Skeletal muscle satellite cell (primary cell): ENCODE measurements around the gene CDC42SE1.

Experiments used
- H3K27me3 ChIP-seq: 2 replicates; pipeline ENCODE4 v1.7.0; 2013; ENCODE audit warnings: low read length; ENCODE audit not compliant: control insufficient read depth, insufficient read depth
- H3K36me3 ChIP-seq: 2 replicates; pipeline ENCODE4 v1.7.0; 2013; ENCODE audit warnings: mild to moderate bottlenecking, control low read depth, low read length; ENCODE audit not compliant: insufficient read depth
- H3K4me1 ChIP-seq: 2 replicates; pipeline ENCODE4 v1.7.0; 2013; ENCODE audit warnings: low read length; ENCODE audit not compliant: control insufficient read depth, insufficient read depth
- H3K4me2 ChIP-seq: 2 replicates; pipeline ENCODE4 v1.7.0; 2013; ENCODE audit warnings: mild to moderate bottlenecking, low read length
- H3K4me3 ChIP-seq: 2 replicates; pipeline ENCODE4 v1.7.0; 2013; ENCODE audit warnings: low read length
- H3K9ac ChIP-seq: 2 replicates; pipeline ENCODE4 v1.7.0; 2013; ENCODE audit warnings: mild to moderate bottlenecking, low read depth, low read length, moderate library complexity
- H3K9me3 ChIP-seq: replicated peaks from 2 replicates; pipeline ENCODE4 v1.7.0; 2013; ENCODE audit warnings: mild to moderate bottlenecking, control low read depth, low read length

Gene CDC42SE1

GRCh38 chr1:151024540-151025146 lies 34.8 kb downstream of the CDC42SE1 start:
- H3K4me3 ChIP-seq: no peak overlapping the region
- H3K9me3 ChIP-seq: no peaks in the 10 kb centered on the region
- no peak overlapping the region for H3K9ac ChIP-seq
- peaks cover 10% of the 10 kb centered on the region for H3K36me3 ChIP-seq
- H3K4me1 ChIP-seq: peaks cover 6% of the 10 kb centered on the region
- no peaks in the 10 kb centered on the region for H3K27me3 ChIP-seq
- H3K4me2 ChIP-seq: no peak overlapping the region

- Histone ChIP-seq H3K4me3 (no peak overlapping the region), H3K9ac (no peak overlapping the region), H3K4me1 (peaks cover 17% of the 10 kb centered on the region), H3K4me2 (no peak overlapping the region), H3K36me3 (no peaks in the 10 kb centered on the region), H3K27me3 (no peaks in the 10 kb centered on the region), H3K9me3 (no peaks in the 10 kb centered on the region)
These were observed 45.9 kb downstream of the CDC42SE1 start for GRCh38 chr1:151013518-151013917.

- Histone ChIP-seq H3K9ac (no peak overlapping the region), H3K27me3 (no peaks in the 10 kb centered on the region), H3K4me2 (no peak overlapping the region), H3K36me3 (no peaks in the 10 kb centered on the region), H3K4me1 (peaks cover 19% of the 10 kb centered on the region), H3K9me3 (no peaks in the 10 kb centered on the region), H3K4me3 (no peak overlapping the region)
These were observed 46.5 kb downstream of the CDC42SE1 start for GRCh38 chr1:151012684-151013471.

- H3K27me3 ChIP-seq: no peaks in the 10 kb centered on the region
- H3K9me3 ChIP-seq: no peaks in the 10 kb centered on the region
- H3K4me1 ChIP-seq: peaks cover 31% of the 10 kb centered on the region
- no peak overlapping the region for H3K9ac ChIP-seq
- no peaks in the 10 kb centered on the region for H3K36me3 ChIP-seq
- no peak overlapping the region for H3K4me3 ChIP-seq
- H3K4me2 ChIP-seq: no peak overlapping the region
These were observed 48.1 kb downstream of the CDC42SE1 start for GRCh38 chr1:151011154-151011850.

GRCh38 chr1:151010346-151010726 lies 49.1 kb downstream of the CDC42SE1 start:
- H3K4me3 ChIP-seq: no peak overlapping the region
- H3K27me3 ChIP-seq: no peaks in the 10 kb centered on the region
- H3K9me3 ChIP-seq: no peaks in the 10 kb centered on the region
- H3K9ac ChIP-seq: no peak overlapping the region
- H3K4me1 ChIP-seq: peaks cover 41% of the 10 kb centered on the region
- H3K4me2 ChIP-seq: no peak overlapping the region
- H3K36me3 ChIP-seq: no peaks in the 10 kb centered on the region

GRCh38 chr1:151009674-151010345 lies 49.6 kb downstream of the CDC42SE1 start:
- Histone ChIP-seq H3K4me3 (peak overlapping the region; percentile 87), H3K4me1 (peaks cover 44% of the 10 kb centered on the region), H3K9ac (peak overlapping the region; percentile 87), H3K27me3 (no peaks in the 10 kb centered on the region), H3K9me3 (no peaks in the 10 kb centered on the region), H3K4me2 (peak overlapping the region; percentile 91), H3K36me3 (no peaks in the 10 kb centered on the region)

GRCh38 chr1:151009206-151009587 lies 50.2 kb downstream of the CDC42SE1 start:
- peaks cover 45% of the 10 kb centered on the region for H3K4me1 ChIP-seq

GRCh38 chr1:151008244-151009205 lies 50.9 kb downstream of the CDC42SE1 start, which contains the start of gene PRUNE1:
Gene PRUNE1 (plus strand): TSS chr1:151008449. CDS start chr1:151008633, 184 bp downstream.
- Histone ChIP-seq H3K9ac (peak within 1 kb of the TSS; percentile 87), H3K36me3 (no peaks in the 10 kb centered on the region), H3K4me2 (peak within 1 kb of the TSS; percentile 91), H3K4me1 (peaks cover 45% of the 10 kb centered on the region), H3K27me3 (no peaks in the 10 kb centered on the region), H3K4me3 (peak within 1 kb of the TSS; percentile 87), H3K9me3 (no peaks in the 10 kb centered on the region)

More at GRCh38 chr1:151009206-151009587, 50.2 kb downstream of the CDC42SE1 start:
- Histone ChIP-seq H3K9me3 (no peaks in the 10 kb centered on the region), H3K27me3 (no peaks in the 10 kb centered on the region), H3K36me3 (no peaks in the 10 kb centered on the region), H3K4me3 (peak overlapping the region; percentile 87), H3K4me2 (peak overlapping the region; percentile 91), H3K9ac (peak overlapping the region; percentile 87)

GRCh38 chr1:151007853-151008243 lies 51.6 kb downstream of the CDC42SE1 start:
- Histone ChIP-seq H3K4me1 (peaks cover 45% of the 10 kb centered on the region), H3K9ac (peak overlapping the region; percentile 32), H3K36me3 (no peaks in the 10 kb centered on the region), H3K4me2 (peak overlapping the region; percentile 91), H3K4me3 (peak overlapping the region; percentile 48), H3K27me3 (no peaks in the 10 kb centered on the region), H3K9me3 (no peaks in the 10 kb centered on the region)

- H3K27me3 ChIP-seq: no peaks in the 10 kb centered on the region
- peaks cover 45% of the 10 kb centered on the region for H3K4me1 ChIP-seq
- H3K4me3 ChIP-seq: peak within 1 kb of the TSS; percentile 76
- H3K9me3 ChIP-seq: no peaks in the 10 kb centered on the region
- H3K9ac ChIP-seq: peak within 1 kb of the TSS; percentile 82
- no peaks in the 10 kb centered on the region for H3K36me3 ChIP-seq
- peak within 1 kb of the TSS; percentile 93 for H3K4me2 ChIP-seq
These were observed 52.9 kb downstream of the CDC42SE1 start, which contains the start of gene MINDY1 for GRCh38 chr1:151006327-151007052. Gene MINDY1 (minus strand): TSS chr1:151006902. CDS start chr1:151002617, 4,285 bp downstream.
